Measurements from ENCODE around the gene FLRT3.

DNA sequence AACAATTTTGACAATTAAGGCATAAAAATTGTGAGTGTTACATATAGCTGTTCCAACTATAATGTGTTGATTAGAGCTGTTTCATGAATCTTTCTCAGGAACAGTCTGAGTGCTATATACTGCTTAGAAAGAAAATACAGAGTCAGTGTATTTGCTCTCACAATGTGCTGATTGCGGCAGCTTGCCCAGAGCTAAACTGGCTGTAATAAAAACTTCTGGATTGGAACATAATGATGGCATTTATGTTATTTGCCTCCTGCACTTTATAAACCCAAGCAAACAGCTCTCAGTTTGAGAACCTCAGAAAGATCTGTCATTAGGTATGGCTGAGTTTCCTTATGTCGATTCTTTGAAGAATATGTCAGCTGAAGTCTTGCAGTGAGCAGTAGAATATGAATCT lies 29.5 kb downstream of the FLRT3 start:
- no peak for TF ChIP-seq EP300 (IDR thresholded peaks at IDR 0.05)
- TF ChIP-seq POLR2AphosphoS5 (IDR thresholded peaks at IDR 0.05): no peak
- TF ChIP-seq CTCF (IDR thresholded peaks at IDR 0.05): no peak
